HUDEP-2 (cell line): Measurements from ENCODE around the gene PRRG2.
A peak's percentile ranks its signal among the peaks of the same experiment; 100 is the strongest.

Experiments used
- DNase-seq, 76 experiments: peaks; one replicate each; lab custom pipeline; 2025; ENCODE audit not compliant: unreplicated experiment in 76 of 76; lab: John Stamatoyannopoulos, UW

The PRRG2 gene

GRCh38 chr19:49581007-49581508 lies at the start of gene PRRG2:
TSS of gene PRRG2 (plus strand) at chr19:49581316. CDS start at chr19:49583220, 1,904 bp downstream.
- DNase-seq = no peak

GRCh38 chr19:49533551-49534488 lies 47.3 kb upstream of the PRRG2 start:
- DNase-seq = peak in 72 of 76 experiments; percentile 33 to 100 (median 81)

GRCh38 chr19:49534632-49535385 lies 46.3 kb upstream of the PRRG2 start:
- DNase-seq = no peak

GRCh38 chr19:49536921-49537462 lies 44.1 kb upstream of the PRRG2 start:
- no peak for DNase-seq

GRCh38 chr19:49538643-49539042 lies 42.5 kb upstream of the PRRG2 start:
- no peak for DNase-seq

- no peak for DNase-seq
Observed at GRCh38 chr19:49539192-49539952, 41.7 kb upstream of the PRRG2 start.

GRCh38 chr19:49541914-49542313 lies 39.2 kb upstream of the PRRG2 start:
- no peak for DNase-seq

- no peak for DNase-seq
Observed at GRCh38 chr19:49542446-49542845, 38.7 kb upstream of the PRRG2 start.

- DNase-seq = no peak
Observed at GRCh38 chr19:49543032-49543431, 38.1 kb upstream of the PRRG2 start.

GRCh38 chr19:49544154-49544553 lies 37.0 kb upstream of the PRRG2 start:
- no peak for DNase-seq

- peak in 58 of 76 experiments; percentile 13 to 86 (median 64) for DNase-seq
Observed at GRCh38 chr19:49546825-49547565, 34.1 kb upstream of the PRRG2 start.

GRCh38 chr19:49549045-49549444 lies 32.1 kb upstream of the PRRG2 start:
- DNase-seq = peak in 1 of 76 experiments; percentile 16

- no peak for DNase-seq
Observed at GRCh38 chr19:49551531-49551930, 29.6 kb upstream of the PRRG2 start.

GRCh38 chr19:49552749-49553148 lies 28.4 kb upstream of the PRRG2 start:
- no peak for DNase-seq

GRCh38 chr19:49553451-49554271 lies 27.5 kb upstream of the PRRG2 start:
- DNase-seq = no peak

- DNase-seq = no peak
Observed at GRCh38 chr19:49554701-49555181, 26.4 kb upstream of the PRRG2 start.

GRCh38 chr19:49555600-49556411 lies 25.3 kb upstream of the PRRG2 start:
- peak in 44 of 76 experiments; percentile 18 to 78 (median 58) for DNase-seq
